HepG2 (cell line): ENCODE results near the gene SAPCD1. TPM values are rescaled to one million over a fixed set of nuclear protein-coding genes. Genes with fewer than 3 reads are reported as not detected.
A peak's percentile ranks its signal among the peaks of the same experiment; 100 is the strongest.

ENCODE experiments used
- BRD4 ChIP-seq: sonication (generic); formaldehyde crosslinking; IDR thresholded peaks from 2 replicates; pipeline ENCODE4 v1.4.0; 2020; ENCODE audit warnings: missing genetic modification reagents
- KIAA2018 ChIP-seq: sonication (generic); formaldehyde crosslinking; IDR thresholded peaks from 2 replicates; pipeline ENCODE4 v1.5.0; 2020; ENCODE audit warnings: mild to moderate bottlenecking, missing genetic modification reagents, borderline replicate concordance
- NRL ChIP-seq: sonication (generic); formaldehyde crosslinking; IDR thresholded peaks from 2 replicates; pipeline ENCODE4 v1.5.0; 2020; ENCODE audit warnings: missing genetic modification reagents, mild to moderate bottlenecking, moderate library complexity, borderline replicate concordance
- PHF20 ChIP-seq: sonication (generic); formaldehyde crosslinking; IDR thresholded peaks from 2 replicates; pipeline ENCODE4 v1.5.0; 2020; ENCODE audit warnings: mild to moderate bottlenecking, missing genetic modification reagents
- POLR2A ChIP-seq, 2 experiments: IDR thresholded peaks; 2 replicates each; pipeline ENCODE4 v1.6.1; 2011; ENCODE audit warnings: low read depth in 2 of 2, low read length in 2 of 2, mild to moderate bottlenecking in 1 of 2, moderate library complexity in 1 of 2; ENCODE audit not compliant: insufficient read depth in 1 of 2
- POLR2G ChIP-seq: fragments of 200-400 bp; formaldehyde crosslinking; IDR thresholded peaks from 2 replicates; pipeline ENCODE4 v1.6.1; 2018; ENCODE audit warnings: mild to moderate bottlenecking, low read depth, low read length, moderate library complexity
- PTBP1 ChIP-seq: fragments of 200-400 bp; formaldehyde crosslinking; IDR thresholded peaks from 2 replicates; pipeline ENCODE4 v1.6.1; 2018; ENCODE audit warnings: low read length, low read depth; ENCODE audit not compliant: poor library complexity, severe bottlenecking
- RARA ChIP-seq: IDR thresholded peaks from 2 replicates; pipeline ENCODE4 v1.6.1; 2016; ENCODE audit warnings: missing genetic modification reagents, missing compliant biosample characterization
- RCOR2 ChIP-seq: IDR thresholded peaks from 2 replicates; pipeline ENCODE4 v1.6.1; 2016; ENCODE audit warnings: missing biosample characterization, missing genetic modification reagents
- RELA ChIP-seq: sonication (generic); formaldehyde crosslinking; IDR thresholded peaks from 2 replicates; pipeline ENCODE4 v1.4.0; 2020; ENCODE audit warnings: missing genetic modification reagents
- RORA ChIP-seq: sonication (generic); formaldehyde crosslinking; IDR thresholded peaks from 2 replicates; pipeline ENCODE4 v1.5.0; 2020; ENCODE audit warnings: mild to moderate bottlenecking, missing genetic modification reagents, moderate library complexity
- SIX4 ChIP-seq: sonication (generic); formaldehyde crosslinking; IDR thresholded peaks from 2 replicates; pipeline ENCODE4 v1.4.0; 2020; ENCODE audit warnings: missing genetic modification reagents
- SRSF9 ChIP-seq: fragments of 200-400 bp; formaldehyde crosslinking; IDR thresholded peaks from 2 replicates; pipeline ENCODE4 v1.6.1; 2018; ENCODE audit warnings: borderline replicate concordance, mild to moderate bottlenecking, low read depth, low read length; ENCODE audit not compliant: insufficient read depth, poor library complexity, severe bottlenecking
- TFDP2 ChIP-seq: sonication (generic); formaldehyde crosslinking; IDR thresholded peaks from 2 replicates; pipeline ENCODE4 v1.4.0; 2020; ENCODE audit warnings: missing genetic modification reagents
- TGIF2 ChIP-seq: IDR thresholded peaks from 2 replicates; pipeline ENCODE4 v1.6.1; 2016; ENCODE audit warnings: control low read depth, missing compliant biosample characterization
- YEATS4 ChIP-seq: sonication (generic); formaldehyde crosslinking; IDR thresholded peaks from 2 replicates; pipeline ENCODE4 v1.4.0; 2020; ENCODE audit warnings: missing genetic modification reagents, borderline replicate concordance
- ZBTB2 ChIP-seq: sonication (generic); formaldehyde crosslinking; IDR thresholded peaks from 2 replicates; pipeline ENCODE4 v1.8.0; 2022; ENCODE audit warnings: low read depth, missing genetic modification reagents
- ZFAT ChIP-seq: sonication (generic); formaldehyde crosslinking; conservative IDR thresholded peaks from 2 replicates; pipeline ENCODE4 v1.8.1; 2023; ENCODE audit warnings: missing genetic modification reagents, inconsistent platforms
- ZNF354B ChIP-seq: sonication (generic); formaldehyde crosslinking; IDR thresholded peaks from 2 replicates; pipeline ENCODE4 v1.8.0; 2022; ENCODE audit warnings: mild to moderate bottlenecking, missing genetic modification reagents
- ZNF451 ChIP-seq: sonication (generic); formaldehyde crosslinking; IDR thresholded peaks from 2 replicates; pipeline ENCODE4 v1.5.0; 2020; ENCODE audit warnings: mild to moderate bottlenecking, missing genetic modification reagents
- ZNF720 ChIP-seq: sonication (generic); formaldehyde crosslinking; IDR thresholded peaks from 2 replicates; pipeline ENCODE4 v1.4.0; 2020; ENCODE audit warnings: missing genetic modification reagents
- polyA plus RNA-seq, 8 experiments: library from polyadenylated mRNA; depleted of rRNA in 3 of 8; stranded (reverse) in 7 of 8; unstranded in 1 of 8; fragments of >200 nt; fragmentation: Illumina TruSeq in 4 of 8; extraction: Trizol in 4 of 8; gene quantifications; 2 replicates each; pipeline versions ENCODE4 v1.2.1 to v1.2.3, GENCODE V29; 2011 to 2016; ENCODE audit warnings: low read depth in 4 of 8, missing spikeins in 1 of 8, mixed read lengths in 1 of 8; ENCODE audit not compliant: insufficient read depth in 1 of 8
- total RNA-seq, 5 experiments: library from RNA; depleted of rRNA; stranded (reverse); fragments of >200 nt; fragmentation: Illumina TruSeq; extraction: Trizol; gene quantifications; 2 replicates each; pipeline ENCODE4 v1.2.3, GENCODE V29; 2016; ENCODE audit warnings: low read depth in 1 of 5

Gene SAPCD1
- total and polyA plus RNA-seq, 2 of the 13 experiments (the other 11 are each of a cell fraction or from before 2014, with no cell fraction given), result 2.5 to 3.9 TPM

GRCh38 chr6:31769684-31770371 is 7.4 kb downstream of the SAPCD1 start (continued):
- no peak for TF ChIP-seq TFDP2
- TF ChIP-seq ZNF451 (CRISPR knock-in tag), result peak; percentile 84; the same call in 1 of the 2 replicates
- no peak for TF ChIP-seq ZNF720 (CRISPR knock-in tag)
- TF ChIP-seq POLR2G, result no peak
- no peak for TF ChIP-seq POLR2A (IDR thresholded peaks at IDR 0.05; ENCODE audit: insufficient read depth in 1 of 2, low read depth in 2 of 2, low read length in 2 of 2)
- TF ChIP-seq RELA, result no peak
- no peak for TF ChIP-seq PHF20 (CRISPR knock-in tag)
- TF ChIP-seq RCOR2 (CRISPR knock-in tag), result no peak
- 0 out of 2 replicates have a peak, but pooled peaks have one; percentile 21 for TF ChIP-seq RARA (CRISPR knock-in tag)
- TF ChIP-seq SRSF9, result no peak
- TF ChIP-seq ZFAT (CRISPR knock-in tag), result no peak
- no peak for TF ChIP-seq BRD4 (CRISPR knock-in tag)
- TF ChIP-seq NRL (CRISPR knock-in tag), result no peak; the same call in 1 of the 2 replicates
- TF ChIP-seq TGIF2 (CRISPR knock-in tag), result 0 out of 2 replicates have a peak, but pooled peaks have one; percentile 57
- no peak for TF ChIP-seq ZBTB2 (CRISPR knock-in tag)
- no peak for TF ChIP-seq ZNF354B (CRISPR knock-in tag)
- TF ChIP-seq PTBP1, result no peak
- TF ChIP-seq SIX4 (CRISPR knock-in tag), result no peak
- TF ChIP-seq KIAA2018, result no peak
- TF ChIP-seq RORA (CRISPR knock-in tag), result no peak
- no peak for TF ChIP-seq YEATS4 (CRISPR knock-in tag)
